IPS-11a (cell line): Measurements from ENCODE around the gene RETREG3.
A peak's percentile ranks its signal among the peaks of the same experiment; 100 is the strongest.

ENCODE experiments used
- H3K4me3 ChIP-seq: one replicate; pipeline ENCODE4 v1.5.1; 2013; ENCODE audit warnings: low read depth, low read length, control low read depth

Gene RETREG3

DNA sequence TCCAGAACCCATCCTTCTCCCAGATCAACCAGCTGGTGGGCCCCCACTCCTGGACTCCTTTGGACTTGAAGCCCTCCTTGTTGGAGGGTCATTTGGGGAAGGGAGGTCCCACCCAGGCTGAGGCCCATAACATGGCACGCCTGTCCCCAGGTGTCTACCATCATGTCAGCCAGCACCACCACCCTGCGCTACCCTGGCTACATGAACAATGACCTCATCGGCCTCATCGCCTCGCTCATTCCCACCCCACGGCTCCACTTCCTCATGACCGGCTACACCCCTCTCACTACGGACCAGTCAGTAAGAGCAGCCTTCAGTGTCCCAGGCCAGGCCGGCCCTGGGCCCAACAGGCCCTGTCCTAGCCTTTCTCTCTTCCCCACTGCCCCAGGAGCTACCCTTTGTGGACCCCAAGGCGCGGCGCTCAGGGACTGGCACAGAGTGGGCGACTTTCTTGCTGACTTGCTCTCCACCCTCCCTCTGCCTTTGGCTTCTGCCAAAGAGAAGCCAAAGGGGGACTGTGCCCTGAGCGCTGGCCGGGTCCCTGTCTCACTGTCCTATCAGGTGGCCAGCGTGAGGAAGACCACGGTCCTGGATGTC, 4.6 kb upstream of the RETREG3 start:
- H3K4me3 ChIP-seq, result no peak overlapping the region

DNA sequence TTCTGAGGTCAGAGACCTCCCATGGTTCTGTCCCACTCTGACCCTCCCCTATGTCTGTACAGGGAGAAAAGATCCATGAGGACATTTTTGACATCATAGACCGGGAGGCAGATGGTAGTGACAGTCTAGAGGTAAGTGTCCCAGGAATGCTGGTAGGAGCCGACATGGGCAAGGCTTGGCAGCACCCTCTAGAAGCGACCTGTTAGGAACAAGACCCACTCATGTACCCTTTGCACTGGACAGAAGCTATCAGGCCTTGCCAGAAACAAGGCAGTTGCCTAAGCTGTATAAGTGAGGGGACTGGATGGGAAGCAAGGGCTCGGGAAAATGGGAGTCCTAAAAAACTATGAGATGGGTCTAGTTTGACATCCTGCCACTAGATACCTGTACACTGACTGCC, 2.8 kb upstream of the RETREG3 start:
- H3K4me3 ChIP-seq, result no peak overlapping the region

DNA sequence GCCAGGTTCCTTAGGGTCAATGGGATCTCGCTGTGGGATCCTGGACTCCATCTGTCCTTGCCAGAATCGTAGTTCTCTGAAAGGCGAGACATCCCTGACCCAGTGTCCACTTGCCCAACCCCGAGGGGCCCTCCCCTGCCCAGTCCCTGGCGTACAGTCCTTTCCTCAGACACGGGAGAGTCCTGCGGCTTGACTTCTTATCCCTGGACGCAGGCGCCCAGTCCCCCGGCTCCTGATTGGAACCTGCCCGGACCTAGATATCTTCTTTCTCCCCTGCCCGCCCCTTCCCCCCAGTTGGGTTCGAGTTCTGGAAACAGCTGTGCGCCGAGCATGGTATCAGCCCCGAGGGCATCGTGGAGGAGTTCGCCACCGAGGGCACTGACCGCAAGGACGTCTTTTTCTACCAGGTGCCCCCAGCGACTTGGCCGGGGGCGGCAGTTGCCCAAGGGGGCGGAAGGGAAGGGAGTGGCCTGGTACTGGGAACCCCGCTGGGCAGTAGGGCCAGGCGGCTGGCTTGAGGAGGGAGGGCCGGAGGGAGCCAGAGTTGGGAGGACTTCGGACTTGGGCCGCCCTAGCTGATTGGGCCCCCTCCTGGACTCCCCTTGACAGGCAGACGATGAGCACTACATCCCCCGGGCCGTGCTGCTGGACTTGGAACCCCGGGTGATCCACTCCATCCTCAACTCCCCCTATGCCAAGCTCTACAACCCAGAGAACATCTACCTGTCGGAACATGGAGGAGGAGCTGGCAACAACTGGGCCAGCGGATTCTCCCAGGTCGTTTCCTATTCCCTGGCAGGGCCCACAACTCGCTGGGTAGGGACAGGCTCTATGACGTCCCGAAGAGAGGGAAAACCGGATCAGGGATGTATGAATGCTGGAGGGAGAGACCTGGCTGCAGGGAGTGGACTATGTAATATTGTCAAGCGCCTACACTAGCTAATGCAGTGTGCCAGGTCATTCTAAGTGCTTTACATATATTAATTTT, 934 bp upstream of the RETREG3 start:
- H3K4me3 ChIP-seq, result peak overlapping the region; percentile 90

DNA sequence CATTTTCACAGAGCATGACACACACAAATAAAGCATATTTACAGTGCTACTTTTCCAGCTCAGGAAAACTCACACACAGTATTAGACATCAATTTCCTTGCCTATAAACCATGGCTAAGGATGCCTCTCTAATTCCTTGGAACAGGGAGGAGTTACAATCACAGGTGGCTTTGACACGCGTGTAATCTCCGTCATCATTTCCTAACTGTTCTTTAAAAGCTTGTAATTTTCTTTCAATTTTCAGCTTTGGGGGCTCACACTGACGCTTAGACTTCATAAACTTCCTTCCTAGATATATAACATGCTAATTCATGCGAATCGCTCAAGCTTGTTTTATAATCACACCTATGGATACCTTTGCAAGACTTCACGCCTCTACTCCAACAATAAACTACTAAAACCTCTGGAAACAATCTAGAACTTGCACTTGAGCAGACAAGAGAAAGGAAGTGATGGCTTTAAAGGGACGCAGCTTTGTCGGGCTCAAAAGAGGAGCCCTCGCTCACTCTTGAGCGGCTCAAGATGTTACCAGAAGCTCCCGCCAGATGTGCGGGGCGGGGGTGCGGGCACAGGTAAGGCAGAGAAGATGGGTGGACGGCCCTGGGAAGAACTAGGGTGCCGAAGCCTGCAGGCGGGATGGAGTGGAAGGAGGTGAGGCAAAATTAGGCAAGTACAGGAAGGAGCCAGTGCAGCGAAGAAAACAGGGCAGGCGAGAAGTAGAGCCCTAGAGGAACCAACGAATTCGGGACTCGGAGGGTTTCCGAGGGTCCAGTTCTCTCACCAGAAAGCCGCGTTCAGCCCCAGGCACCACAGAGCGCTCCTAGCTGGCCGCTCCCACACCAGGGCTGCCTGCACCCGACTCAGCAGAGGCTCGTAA, 631 bp downstream of the RETREG3 start:
- H3K4me3 ChIP-seq, result peak overlapping the region; percentile 76

DNA sequence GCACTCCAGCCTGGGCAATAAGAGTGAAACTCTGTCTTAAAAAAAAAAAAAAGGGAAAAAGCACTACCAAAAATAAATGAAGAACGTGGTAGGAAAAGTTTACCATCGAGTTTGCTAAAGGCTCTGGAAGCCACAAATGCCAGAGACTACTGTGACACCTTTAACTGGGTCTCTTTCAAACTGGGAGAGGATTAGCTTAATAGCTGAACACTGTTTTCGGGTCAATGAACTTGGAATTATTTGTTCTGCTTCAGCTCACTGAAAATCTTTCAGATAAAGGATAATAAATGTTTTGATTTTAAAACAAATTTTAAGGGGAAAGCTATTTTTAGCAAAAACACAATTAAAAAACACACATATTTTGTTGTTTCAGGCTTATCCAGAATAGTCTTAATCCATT, 1.4 kb downstream of the RETREG3 start:
- no peak overlapping the region for H3K4me3 ChIP-seq

GRCh38 chr17:42603318-42603717, 5.9 kb downstream of the RETREG3 start:
- H3K4me3 ChIP-seq, result no peak overlapping the region

DNA sequence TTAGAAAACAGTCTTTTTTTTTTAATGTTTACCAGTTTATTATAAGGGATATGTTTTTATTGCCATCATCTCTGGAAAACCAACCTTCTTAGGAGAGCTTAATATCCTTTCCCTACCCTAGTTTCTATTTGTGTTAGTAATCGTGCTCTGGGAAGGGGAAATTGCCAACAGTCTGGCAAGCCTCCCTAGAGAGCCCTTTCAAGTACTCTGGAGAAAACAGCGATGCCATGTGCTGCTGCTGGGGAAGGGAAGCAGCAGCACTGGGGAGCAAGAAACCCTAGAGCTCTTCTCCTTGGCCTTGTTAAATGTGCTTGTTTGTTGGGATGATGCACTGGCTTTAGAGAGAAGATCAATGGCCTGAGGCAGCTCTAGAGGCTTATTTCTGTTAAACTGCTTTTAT, 10.3 kb downstream of the RETREG3 start:
- H3K4me3 ChIP-seq, result no peak overlapping the region

- no peak overlapping the region for H3K4me3 ChIP-seq
These were observed 12.8 kb downstream of the RETREG3 start for GRCh38 chr17:42596386-42596785.

- H3K4me3 ChIP-seq, result no peak overlapping the region
These were observed 17.8 kb downstream of the RETREG3 start for GRCh38 chr17:42591411-42591810.

- no peak overlapping the region for H3K4me3 ChIP-seq
These were observed 18.3 kb downstream of the RETREG3 start for GRCh38 chr17:42590886-42591285.

DNA sequence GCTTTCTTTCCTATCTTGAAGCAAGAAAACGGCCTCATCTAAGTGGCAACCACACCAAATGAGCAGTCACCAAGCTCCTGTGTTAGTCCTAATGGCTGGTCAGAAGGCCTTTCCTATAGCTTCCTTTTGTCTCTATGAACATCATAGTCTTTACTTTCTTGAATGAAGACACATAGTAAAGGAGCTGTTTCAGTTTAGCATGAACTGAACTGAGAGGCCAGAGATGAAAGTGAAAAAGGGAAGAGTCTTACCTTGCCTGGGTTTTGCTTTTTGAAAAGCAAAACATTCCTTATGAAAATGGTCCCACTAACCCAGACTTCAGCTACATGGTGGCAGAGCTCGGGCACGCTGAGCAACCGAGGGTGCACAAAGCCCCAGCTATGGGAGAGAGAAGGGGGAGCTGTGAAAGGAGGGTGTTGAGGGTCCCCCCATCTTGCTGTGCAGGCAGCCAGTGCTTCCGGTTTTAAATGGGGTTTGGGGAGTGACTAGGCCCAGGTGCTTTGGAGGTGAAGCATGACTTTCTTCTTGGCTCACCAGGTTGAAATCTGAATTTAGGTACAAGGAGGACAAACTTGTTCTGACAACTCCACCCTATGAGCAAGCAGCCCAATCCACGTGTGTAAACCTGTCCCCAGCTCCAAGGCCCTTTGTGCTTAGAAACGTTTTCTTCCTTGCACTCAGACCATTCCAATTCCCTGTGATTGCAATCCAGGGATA, 22.5 kb downstream of the RETREG3 start:
- H3K4me3 ChIP-seq, result no peak overlapping the region

GRCh38 chr17:42585353-42585752, 23.8 kb downstream of the RETREG3 start:
- H3K4me3 ChIP-seq, result no peak overlapping the region

DNA sequence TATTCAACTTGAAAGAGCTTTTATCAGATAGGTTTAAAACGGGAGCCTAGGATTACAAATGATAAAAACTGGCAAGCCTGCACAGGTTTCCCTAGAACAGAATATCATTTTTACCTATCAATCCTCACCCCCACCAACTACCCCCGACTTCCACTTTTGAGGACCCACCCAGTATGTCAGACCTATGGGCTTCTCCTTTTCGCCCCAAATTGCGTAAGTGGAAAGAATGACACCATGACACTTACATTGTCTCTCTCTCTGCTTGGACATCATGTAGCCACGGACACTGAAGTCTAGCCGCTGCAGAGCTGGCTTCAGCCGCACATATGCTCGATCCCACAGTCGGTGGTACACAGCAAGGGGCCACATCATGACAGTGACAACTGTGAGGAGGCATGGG, 24.3 kb downstream of the RETREG3 start:
- H3K4me3 ChIP-seq, result no peak overlapping the region

DNA sequence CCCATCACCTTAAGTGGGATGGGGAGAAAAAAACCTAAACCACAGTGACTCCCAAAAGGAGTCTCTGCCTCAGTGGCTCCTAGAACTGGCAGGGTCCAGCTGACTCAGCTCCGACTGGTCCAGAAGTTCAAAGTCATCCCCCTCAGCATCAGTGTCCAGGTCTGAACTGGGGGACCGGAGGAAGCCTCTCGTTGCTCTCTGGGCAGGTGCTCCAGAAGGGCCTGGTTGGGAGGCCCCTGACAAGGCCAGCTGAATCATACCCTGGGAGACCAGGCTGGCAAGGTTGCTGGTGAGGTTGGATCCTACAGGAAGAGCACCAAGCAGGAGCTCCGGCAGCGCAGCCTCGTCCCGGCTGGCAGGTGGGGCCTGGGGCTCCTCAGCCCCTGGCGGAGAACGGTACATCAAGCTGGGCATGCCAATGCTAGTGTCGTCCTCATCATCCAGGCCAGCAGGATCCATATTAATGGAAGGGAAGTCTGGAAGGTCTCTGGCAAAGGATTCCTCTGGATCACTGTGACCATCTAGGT, 27.4 kb downstream of the RETREG3 start:
- H3K4me3 ChIP-seq, result no peak overlapping the region

- no peak overlapping the region for H3K4me3 ChIP-seq
These were observed 29.2 kb downstream of the RETREG3 start for GRCh38 chr17:42579794-42580551.

GRCh38 chr17:42578282-42578869, 30.8 kb downstream of the RETREG3 start:
- peak overlapping the region; percentile 90 for H3K4me3 ChIP-seq

DNA sequence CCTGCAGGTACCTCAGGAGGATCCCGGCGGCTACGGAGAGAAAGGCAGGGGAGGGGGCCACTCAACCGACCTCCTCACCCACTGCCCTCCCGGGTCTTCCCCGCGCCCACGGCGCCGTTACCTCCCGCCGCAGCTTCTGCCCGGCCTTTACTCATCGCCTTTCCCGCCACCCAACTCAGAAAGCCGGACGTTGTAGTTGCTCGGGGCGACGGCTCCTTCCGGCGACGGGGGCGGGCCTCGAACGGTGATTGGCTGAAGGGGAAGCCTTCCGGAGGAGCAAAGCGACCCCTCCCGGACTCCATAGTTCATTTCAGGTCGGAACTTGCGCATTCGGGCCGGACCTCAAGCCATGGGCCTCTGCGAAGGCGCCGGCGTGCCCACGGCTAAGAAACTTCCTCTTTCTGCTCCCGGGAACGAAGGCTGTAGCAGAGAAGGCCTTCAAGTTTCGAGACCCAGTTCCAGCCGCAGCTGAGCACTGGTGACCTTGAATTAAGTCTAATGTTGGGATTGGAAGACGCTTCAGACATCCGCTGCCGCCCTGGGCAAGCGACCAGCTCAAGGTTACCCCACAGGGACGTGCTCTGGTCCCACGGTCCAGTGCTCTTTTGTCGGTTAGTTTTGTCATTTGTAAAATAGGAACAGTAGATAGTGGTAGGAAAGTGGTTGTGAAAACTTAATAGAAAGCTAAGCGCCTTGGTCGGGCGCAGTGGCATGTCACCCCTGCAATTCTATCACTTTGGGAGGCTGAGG, 31.5 kb downstream of the RETREG3 start, which contains the start of gene PSMC3IP:
Gene PSMC3IP, minus strand, starts transcription at position 198 of the 750 bp plus-strand sequence. Its CDS starts 43 bp downstream, at position 155.
- H3K4me3 ChIP-seq, result peak within 1 kb of the TSS; percentile 90

DNA sequence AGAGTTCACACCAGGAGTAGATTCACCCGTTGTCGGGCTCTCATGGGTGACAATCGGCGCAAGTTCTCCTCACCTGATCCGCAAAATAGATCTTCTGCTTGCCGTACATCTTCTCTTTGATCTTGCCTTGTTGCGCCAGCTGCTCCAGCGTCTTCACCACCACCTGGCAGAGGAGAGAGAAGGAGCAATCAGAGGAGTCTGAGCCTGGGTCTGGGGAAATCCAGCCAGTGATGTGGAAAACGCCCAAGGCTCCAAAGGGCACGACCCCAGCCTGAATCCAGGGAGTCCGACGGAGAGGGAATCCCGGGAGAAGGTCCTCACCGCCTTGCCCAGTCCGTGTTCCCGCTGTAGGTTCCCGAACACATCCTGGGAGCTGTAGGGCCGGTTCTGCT, 32.0 kb downstream of the RETREG3 start:
- H3K4me3 ChIP-seq, result peak overlapping the region; percentile 90
